HEK293 (cell line): Measurements from ENCODE around the gene MYO7A.

ENCODE experiments used
- CTCF ChIA-PET: fragments of 350-600 bp; formaldehyde crosslinking; extraction: SDS; loops from one replicate; lab custom pipeline; 2021; ENCODE audit warnings: antibody characterized with exemption; lab: Yijun Ruan, JAX
- POLR2A ChIA-PET: fragments of 300-600 bp; formaldehyde crosslinking; extraction: SDS; loops from one replicate; lab custom pipeline; 2020; ENCODE audit warnings: antibody characterized with exemption, inconsistent platforms; lab: Yijun Ruan, JAX
- H3K27ac ChIP-seq: fragments of 200-500 bp; sonication (Bioruptor generic); 2 replicates; pipeline ENCODE4 v1.5.1; 2014; ENCODE audit warnings: low read depth, low read length, control low read depth, inconsistent platforms; ENCODE audit errors: extremely low read depth
- H3K36me3 ChIP-seq, 2 experiments: fragments of 200-500 bp in 1 of 2; sonication (Bioruptor generic) in 1 of 2; 1 replicate in 1 of 2; 2 replicates in 1 of 2; pipeline ENCODE4 v1.5.1; 2014 to 2017; ENCODE audit warnings: inconsistent platforms in 2 of 2, low read length in 2 of 2; ENCODE audit not compliant: control insufficient read depth in 2 of 2, insufficient read depth in 1 of 2
- H3K4me1 ChIP-seq: fragments of 200-500 bp; sonication (Bioruptor generic); 2 replicates; pipeline ENCODE4 v1.5.1; 2014; ENCODE audit warnings: mild to moderate bottlenecking, low read length, inconsistent platforms; ENCODE audit not compliant: control insufficient read depth, insufficient read depth
- H3K4me3 ChIP-seq: 2 replicates; pipeline ENCODE4 v1.5.1; 2011; ENCODE audit warnings: low read depth, mild to moderate bottlenecking, control low read depth, low read length, moderate library complexity
- H3K9me3 ChIP-seq: fragments of 200-500 bp; sonication (Bioruptor generic); 2 replicates; pipeline ENCODE4 v1.5.1; 2014; ENCODE audit warnings: low read depth, low read length, inconsistent platforms; ENCODE audit not compliant: control insufficient read depth, insufficient read depth
- KLF8 ChIP-seq: fragments of 450-650 bp; formaldehyde crosslinking; IDR thresholded peaks from 2 replicates; pipeline ENCODE4 v1.5.1; 2016; ENCODE audit warnings: missing biosample characterization, missing genetic modification characterization
- MYNN ChIP-seq: fragments of 450-650 bp; formaldehyde crosslinking; IDR thresholded peaks from 2 replicates; pipeline ENCODE4 v1.5.1; 2016; ENCODE audit warnings: missing biosample characterization, missing genetic modification characterization, borderline replicate concordance
- PRDM10 ChIP-seq: fragments of 450-650 bp; formaldehyde crosslinking; IDR thresholded peaks from 2 replicates; pipeline ENCODE4 v1.5.1; 2016; ENCODE audit warnings: missing biosample characterization, missing genetic modification characterization
- ZFP3 ChIP-seq: fragments of 450-650 bp; formaldehyde crosslinking; IDR thresholded peaks from 2 replicates; pipeline ENCODE4 v1.5.1; 2016; ENCODE audit warnings: low read depth, missing biosample characterization, missing genetic modification characterization
- ZFP37 ChIP-seq: fragments of 450-650 bp; formaldehyde crosslinking; IDR thresholded peaks from 2 replicates; pipeline ENCODE4 v1.5.1; 2016; ENCODE audit warnings: missing biosample characterization, missing genetic modification characterization
- ZNF10 ChIP-seq: fragments of 450-650 bp; formaldehyde crosslinking; IDR thresholded peaks from 2 replicates; pipeline ENCODE4 v1.5.1; 2017; ENCODE audit warnings: missing biosample characterization, missing genetic modification characterization
- ZNF175 ChIP-seq: fragments of 450-650 bp; formaldehyde crosslinking; IDR thresholded peaks from 2 replicates; pipeline ENCODE4 v1.5.1; 2016; ENCODE audit warnings: missing biosample characterization, missing genetic modification characterization
- ZNF202 ChIP-seq: fragments of 450-650 bp; formaldehyde crosslinking; IDR thresholded peaks from 2 replicates; pipeline ENCODE4 v1.5.1; 2016; ENCODE audit warnings: missing biosample characterization, missing genetic modification characterization, borderline replicate concordance
- ZNF211 ChIP-seq: fragments of 450-650 bp; formaldehyde crosslinking; IDR thresholded peaks from 2 replicates; pipeline ENCODE4 v1.5.1; 2016; ENCODE audit warnings: low read depth, missing biosample characterization, missing genetic modification characterization
- ZNF311 ChIP-seq: fragments of 450-650 bp; formaldehyde crosslinking; IDR thresholded peaks from 2 replicates; pipeline ENCODE4 v1.5.1; 2017; ENCODE audit warnings: missing biosample characterization, missing genetic modification characterization, borderline replicate concordance
- ZNF529 ChIP-seq: fragments of 450-650 bp; formaldehyde crosslinking; IDR thresholded peaks from 2 replicates; pipeline ENCODE4 v1.5.1; 2017; ENCODE audit warnings: missing genetic modification characterization, missing biosample characterization; ENCODE audit not compliant: insufficient replicate concordance
- ZNF561 ChIP-seq: fragments of 450-650 bp; IDR thresholded peaks from 2 replicates; pipeline ENCODE4 v1.5.1; 2018; ENCODE audit warnings: missing biosample characterization, missing genetic modification characterization, borderline replicate concordance
- ZNF621 ChIP-seq: fragments of 450-650 bp; formaldehyde crosslinking; IDR thresholded peaks from 2 replicates; pipeline ENCODE4 v1.5.1; 2017; ENCODE audit warnings: missing biosample characterization, missing genetic modification characterization
- ZNF623 ChIP-seq: fragments of 450-650 bp; formaldehyde crosslinking; IDR thresholded peaks from 2 replicates; pipeline ENCODE4 v1.5.1; 2016; ENCODE audit warnings: missing biosample characterization, missing genetic modification characterization
- ZNF660 ChIP-seq: fragments of 450-650 bp; IDR thresholded peaks from 2 replicates; pipeline ENCODE4 v1.5.1; 2018; ENCODE audit warnings: missing biosample characterization, mild to moderate bottlenecking, missing genetic modification characterization
- ZSCAN30 ChIP-seq: fragments of 450-650 bp; IDR thresholded peaks from 2 replicates; pipeline ENCODE4 v1.5.1; 2018; ENCODE audit warnings: missing biosample characterization, mild to moderate bottlenecking, missing genetic modification characterization, moderate library complexity
- TF ChIP-seq, protein P1 (sequence below): IDR thresholded peaks from 2 replicates; pipeline ENCODE4 v1.6.1; 2011; ENCODE audit warnings: mild to moderate bottlenecking, low read depth, low read length, borderline replicate concordance
- TF ChIP-seq, protein P2 (sequence below): fragments of 450-650 bp; formaldehyde crosslinking; IDR thresholded peaks from 2 replicates; pipeline ENCODE4 v1.5.1; 2017; ENCODE audit warnings: missing biosample characterization, missing genetic modification characterization

Gene MYO7A

DNA sequence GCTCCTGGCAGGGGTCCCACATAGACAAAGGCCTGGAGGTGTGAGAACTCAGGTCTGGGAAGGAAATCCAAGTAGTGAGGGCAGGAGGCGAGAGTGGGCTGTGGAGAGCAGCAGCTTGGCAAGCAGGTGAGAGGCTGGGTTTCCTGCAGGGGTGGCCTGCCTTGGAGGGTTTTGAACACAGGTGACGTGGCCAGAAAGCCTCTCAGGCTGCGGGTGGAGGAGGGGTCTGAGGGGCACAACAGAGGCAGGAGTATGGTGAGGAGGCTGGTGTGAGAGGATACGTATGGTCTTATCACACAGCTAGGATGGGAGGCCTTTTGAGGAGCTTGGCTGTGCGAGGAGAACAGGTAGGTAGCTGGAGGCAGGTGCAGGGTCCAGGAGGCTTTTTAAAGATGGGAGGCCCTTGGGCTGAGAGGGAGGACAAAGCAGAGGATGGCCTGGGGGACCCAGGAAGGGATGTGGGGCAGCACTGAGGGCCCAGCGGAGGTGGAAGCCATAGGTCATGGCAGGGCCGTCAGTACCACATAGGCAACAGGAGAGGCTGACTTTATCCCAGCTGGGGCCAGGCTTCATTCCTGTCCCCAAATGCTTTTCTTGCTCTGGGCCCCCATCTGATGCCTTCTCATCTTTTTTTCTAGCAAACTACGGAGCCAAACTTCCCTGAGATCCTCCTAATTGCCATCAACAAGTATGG, 84.4 kb downstream of the MYO7A start:
- Histone ChIP-seq H3K9me3 (no peaks in the 10 kb centered on the region), H3K36me3 (no peaks in the 10 kb centered on the region), H3K4me3 (no peak overlapping the region), H3K4me1 (no peaks in the 10 kb centered on the region)
- CTCF ChIA-PET = interaction anchor here (0.6 to 2.2 kb wide), 5 partner anchors 14 to 345 kb away, joined by 3 to 6 read pairs (median 3); no protein-coding TSS in a partner anchor
- POLR2A ChIA-PET = interaction anchor here (0.6 kb wide), 1 partner anchor 795 kb away, joined by 3 read pairs; no protein-coding TSS in a partner anchor
- TF ChIP-seq ZNF311 (tag by site-specific recombination) (no peak), ZNF202 (tag by site-specific recombination) (no peak), ZNF621 (tag by site-specific recombination) (no peak), KLF8 (tag by site-specific recombination) (no peak), ZFP37 (no peak)
- TF ChIP-seq, all 188 proteins: peak for 0
- no peak overlapping the region for H3K27ac ChIP-seq

GRCh38 chr11:77213029-77213579, 85.1 kb downstream of the MYO7A start:
- H3K4me1 ChIP-seq = no peaks in the 10 kb centered on the region
- POLR2A ChIA-PET = no interaction called here
- CTCF ChIA-PET = interaction anchor here (0.7 to 2.2 kb wide), 3 partner anchors 14 to 344 kb away, joined by 3 to 6 read pairs (median 5); no protein-coding TSS in a partner anchor

GRCh38 chr11:77213589-77214428, 85.8 kb downstream of the MYO7A start:
- TF ChIP-seq ZFP3 = no peak
- Histone ChIP-seq H3K27ac (no peak overlapping the region), H3K4me1 (no peaks in the 10 kb centered on the region), H3K9me3 (no peaks in the 10 kb centered on the region), H3K4me3 (no peak overlapping the region), H3K36me3 (no peaks in the 10 kb centered on the region)
- CTCF ChIA-PET = interaction anchor here (1.6 kb wide), 1 partner anchor 26 kb away, joined by 4 read pairs; no protein-coding TSS in a partner anchor
- POLR2A ChIA-PET = no interaction called here

More at GRCh38 chr11:77213029-77213579, 85.1 kb downstream of the MYO7A start:
- Histone ChIP-seq H3K9me3 (no peaks in the 10 kb centered on the region), H3K4me3 (no peak overlapping the region), H3K27ac (no peak overlapping the region), H3K36me3 (no peaks in the 10 kb centered on the region)
- TF ChIP-seq, protein P1, sequence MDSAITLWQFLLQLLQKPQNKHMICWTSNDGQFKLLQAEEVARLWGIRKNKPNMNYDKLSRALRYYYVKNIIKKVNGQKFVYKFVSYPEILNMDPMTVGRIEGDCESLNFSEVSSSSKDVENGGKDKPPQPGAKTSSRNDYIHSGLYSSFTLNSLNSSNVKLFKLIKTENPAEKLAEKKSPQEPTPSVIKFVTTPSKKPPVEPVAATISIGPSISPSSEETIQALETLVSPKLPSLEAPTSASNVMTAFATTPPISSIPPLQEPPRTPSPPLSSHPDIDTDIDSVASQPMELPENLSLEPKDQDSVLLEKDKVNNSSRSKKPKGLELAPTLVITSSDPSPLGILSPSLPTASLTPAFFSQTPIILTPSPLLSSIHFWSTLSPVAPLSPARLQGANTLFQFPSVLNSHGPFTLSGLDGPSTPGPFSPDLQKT = no peak
- no peak for TF ChIP-seq ZNF623
- no peak for TF ChIP-seq ZNF529 (tag by site-specific recombination)
- TF ChIP-seq MYNN (tag by site-specific recombination) = no peak

GRCh38 chr11:77214557-77214956, 86.5 kb downstream of the MYO7A start:
- Histone ChIP-seq H3K4me1 (no peaks in the 10 kb centered on the region), H3K9me3 (no peaks in the 10 kb centered on the region), H3K36me3 (no peaks in the 10 kb centered on the region), H3K4me3 (no peak overlapping the region), H3K27ac (no peak overlapping the region)
- TF ChIP-seq ZNF10 = no peak
- TF ChIP-seq PRDM10 (tag by site-specific recombination) = 0 out of 2 replicates have a peak, but pooled peaks have one; percentile 13
- no peak for TF ChIP-seq ZNF211
- TF ChIP-seq ZSCAN30 (tag by site-specific recombination) = no peak
- TF ChIP-seq ZNF660 (tag by site-specific recombination) = no peak
- TF ChIP-seq, protein P2, sequence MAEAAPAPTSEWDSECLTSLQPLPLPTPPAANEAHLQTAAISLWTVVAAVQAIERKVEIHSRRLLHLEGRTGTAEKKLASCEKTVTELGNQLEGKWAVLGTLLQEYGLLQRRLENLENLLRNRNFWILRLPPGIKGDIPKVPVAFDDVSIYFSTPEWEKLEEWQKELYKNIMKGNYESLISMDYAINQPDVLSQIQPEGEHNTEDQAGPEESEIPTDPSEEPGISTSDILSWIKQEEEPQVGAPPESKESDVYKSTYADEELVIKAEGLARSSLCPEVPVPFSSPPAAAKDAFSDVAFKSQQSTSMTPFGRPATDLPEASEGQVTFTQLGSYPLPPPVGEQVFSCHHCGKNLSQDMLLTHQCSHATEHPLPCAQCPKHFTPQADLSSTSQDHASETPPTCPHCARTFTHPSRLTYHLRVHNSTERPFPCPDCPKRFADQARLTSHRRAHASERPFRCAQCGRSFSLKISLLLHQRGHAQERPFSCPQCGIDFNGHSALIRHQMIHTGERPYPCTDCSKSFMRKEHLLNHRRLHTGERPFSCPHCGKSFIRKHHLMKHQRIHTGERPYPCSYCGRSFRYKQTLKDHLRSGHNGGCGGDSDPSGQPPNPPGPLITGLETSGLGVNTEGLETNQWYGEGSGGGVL (tag by site-specific recombination) = no peak
- TF ChIP-seq ZNF561 (tag by site-specific recombination) = no peak
- TF ChIP-seq ZNF175 (tag by site-specific recombination) = no peak
- POLR2A ChIA-PET = no interaction called here
- CTCF ChIA-PET = interaction anchor here (1.6 kb wide), 1 partner anchor 27 kb away, joined by 4 read pairs; no protein-coding TSS in a partner anchor
